ENCODE results near the gene CYTH2.
"Not testable (repeated sequence)": the region's sequence is repeated elsewhere in the genome, so short reads cannot be mapped to it uniquely, and the experiment has no call there.

The CYTH2 gene

GRCh38 chr19:48477698-48478338 is 8.6 kb downstream of the CYTH2 start:
- no peak for DNase-seq (ENCODE audit: low read depth)

DNA sequence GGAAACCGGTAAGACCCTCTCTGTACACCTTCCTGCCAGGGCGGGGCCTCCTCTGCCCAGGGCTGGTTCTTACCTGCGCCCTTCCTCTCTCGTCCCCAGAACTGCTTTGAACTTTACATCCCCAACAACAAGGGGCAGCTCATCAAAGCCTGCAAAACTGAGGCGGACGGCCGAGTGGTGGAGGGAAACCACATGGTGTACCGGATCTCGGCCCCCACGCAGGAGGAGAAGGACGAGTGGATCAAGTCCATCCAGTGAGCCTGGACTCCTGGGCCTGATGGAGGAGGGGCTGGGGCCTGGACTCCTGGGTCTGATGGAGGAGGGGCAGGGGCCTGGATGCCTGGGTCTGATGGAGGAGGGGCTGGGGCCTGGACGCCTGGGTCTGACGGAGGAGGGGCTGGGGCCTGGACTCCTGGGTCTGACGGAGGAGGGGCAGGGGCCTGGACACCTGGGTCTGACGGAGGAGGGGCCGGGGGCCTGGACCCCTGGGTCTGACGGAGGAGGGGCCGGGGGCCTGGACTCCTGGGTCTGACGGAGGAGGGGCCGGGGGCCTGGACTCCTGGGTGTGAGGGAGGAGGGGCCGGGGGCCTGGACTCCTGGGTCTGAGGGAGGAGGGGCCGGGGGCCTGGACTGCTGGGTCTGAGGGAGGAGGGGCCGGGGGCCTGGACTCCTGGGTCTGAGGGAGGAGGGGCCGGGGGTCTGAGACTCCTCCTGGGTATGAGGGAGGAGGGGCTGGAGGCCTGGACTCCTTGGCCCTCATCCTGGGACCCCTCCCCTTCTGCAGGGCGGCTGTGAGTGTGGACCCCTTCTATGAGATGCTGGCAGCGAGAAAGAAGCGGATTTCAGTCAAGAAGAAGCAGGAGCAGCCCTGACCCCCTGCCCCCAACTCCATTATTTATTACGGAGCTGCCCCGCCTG is 9.4 kb downstream of the CYTH2 start:
- DNase-seq (ENCODE audit: low read depth) = no peak

DNA sequence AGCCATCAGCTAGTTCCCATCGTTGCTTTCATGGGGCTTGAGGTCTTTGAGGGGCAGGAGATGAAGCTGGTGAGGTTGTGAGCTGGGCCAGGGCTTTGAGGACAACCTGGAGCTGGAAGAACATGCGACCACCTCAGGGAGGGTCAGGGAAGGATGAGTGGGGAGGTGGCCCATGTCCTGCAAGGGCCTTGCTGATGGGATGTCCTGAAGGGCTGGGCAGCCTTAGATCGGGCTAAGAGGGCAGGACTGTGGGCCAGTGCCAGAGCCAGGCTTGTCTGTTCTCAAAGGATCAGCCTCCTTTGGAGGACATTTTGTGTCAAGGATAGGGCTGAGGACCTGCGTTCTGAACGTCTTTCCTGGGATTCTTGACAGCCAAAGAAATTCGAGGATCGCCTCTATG is 10.5 kb downstream of the CYTH2 start:
- no peak for DNase-seq (ENCODE audit: low read depth)

DNA sequence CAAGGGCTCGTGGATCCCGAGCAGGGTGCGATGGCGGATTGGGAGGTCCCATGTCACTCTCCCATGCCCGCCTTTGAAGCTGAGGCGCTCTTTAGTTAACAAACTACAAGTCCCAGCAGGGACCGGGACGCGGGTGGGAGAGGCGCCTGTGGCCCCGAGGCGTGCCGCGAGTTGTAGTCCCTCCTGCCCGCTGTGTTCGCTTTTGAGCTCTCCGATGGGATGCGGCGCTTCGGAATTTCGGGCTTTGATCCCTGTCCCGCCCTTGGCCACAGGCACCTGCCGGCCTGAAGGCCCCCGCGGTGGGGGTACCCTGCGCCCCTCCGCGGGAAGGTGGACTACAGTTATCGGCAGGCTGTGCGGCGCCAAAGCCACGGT is 11.0 kb downstream of the CYTH2 start:
- DNase-seq (ENCODE audit: low read depth) = no peak

DNA sequence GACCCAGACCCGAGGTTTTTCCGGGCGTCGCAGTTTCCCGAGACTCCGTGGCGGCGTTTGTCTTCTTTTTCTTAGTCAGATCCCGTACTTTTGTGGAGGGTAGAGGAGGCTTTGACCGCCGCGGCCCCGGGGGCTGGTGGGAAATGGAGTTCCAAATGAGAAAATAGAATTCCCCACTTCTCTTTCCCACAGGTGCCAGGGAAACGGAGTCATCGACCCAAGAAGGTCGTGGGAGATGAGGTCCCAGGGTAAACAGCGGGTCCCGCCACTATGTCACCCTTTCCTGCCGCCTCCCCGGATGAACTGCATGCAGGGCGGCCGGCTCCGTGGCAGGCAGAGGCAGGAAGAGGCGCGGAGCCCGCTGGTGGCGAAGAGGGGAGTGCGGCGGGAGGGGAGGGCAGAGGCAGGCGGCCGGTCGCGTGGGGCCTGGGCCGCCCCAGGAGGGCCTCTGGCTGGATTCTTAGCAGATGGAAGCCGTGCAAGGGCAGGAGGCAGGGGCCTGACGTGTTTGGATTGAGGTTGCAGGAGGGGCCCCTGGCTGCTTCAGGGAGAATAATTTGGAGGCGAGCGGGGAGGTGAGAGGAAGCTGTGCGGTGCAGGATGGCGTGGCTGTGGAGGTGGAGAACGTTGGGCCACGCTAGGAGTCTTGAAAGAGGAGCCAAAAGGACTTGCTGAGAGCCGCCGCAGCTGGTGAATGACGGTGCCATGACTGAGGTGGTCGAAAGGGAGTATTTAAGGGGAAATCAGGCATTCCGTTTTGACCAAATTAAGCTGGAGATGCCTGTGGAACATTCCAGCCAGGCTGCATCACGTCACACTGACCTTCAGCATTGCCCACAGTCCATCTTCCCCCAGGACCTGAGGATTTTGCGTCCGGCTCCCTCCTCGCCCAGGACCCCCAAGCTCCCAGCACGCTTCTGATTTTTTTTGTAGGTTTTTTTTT is 11.7 kb downstream of the CYTH2 start:
- DNase-seq (ENCODE audit: low read depth) = peak; percentile 35

- no peak for DNase-seq (ENCODE audit: low read depth)
Measured at GRCh38 chr19:48481846-48482639, 12.9 kb downstream of the CYTH2 start.

GRCh38 chr19:48483301-48483700 is 14.1 kb downstream of the CYTH2 start:
- no peak for DNase-seq (ENCODE audit: low read depth)

DNA sequence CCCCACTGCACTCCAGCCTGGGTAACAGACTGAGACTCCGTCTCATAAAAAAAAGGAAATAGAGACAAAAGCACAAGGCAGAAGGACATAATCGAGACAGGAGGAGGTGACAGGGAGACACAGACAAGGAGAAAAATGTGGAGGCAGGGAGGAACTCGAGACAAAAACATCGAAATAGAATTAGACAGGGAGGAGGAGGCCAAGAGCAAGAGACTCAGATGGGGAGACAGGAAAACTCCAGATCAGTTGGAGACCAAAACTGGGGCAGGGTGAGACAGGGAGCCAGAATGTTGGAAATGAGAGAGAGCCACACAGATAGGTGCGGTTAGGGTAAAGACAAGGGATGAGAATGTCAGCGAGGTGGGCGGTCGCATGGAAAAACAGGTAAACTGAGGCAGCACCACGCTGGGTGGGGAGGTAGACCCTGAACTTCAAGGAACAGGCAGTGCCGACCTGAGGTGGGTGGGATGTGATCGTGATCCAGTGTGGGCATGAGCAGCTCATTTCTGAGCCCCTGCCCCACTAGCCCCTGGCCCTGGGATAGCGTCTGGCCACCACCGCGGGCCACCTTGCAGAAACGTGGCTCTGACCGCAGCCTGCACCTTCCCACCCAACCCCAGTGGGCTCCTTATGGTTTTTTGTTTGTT is 15.2 kb downstream of the CYTH2 start:
- no peak for DNase-seq (ENCODE audit: low read depth)

DNA sequence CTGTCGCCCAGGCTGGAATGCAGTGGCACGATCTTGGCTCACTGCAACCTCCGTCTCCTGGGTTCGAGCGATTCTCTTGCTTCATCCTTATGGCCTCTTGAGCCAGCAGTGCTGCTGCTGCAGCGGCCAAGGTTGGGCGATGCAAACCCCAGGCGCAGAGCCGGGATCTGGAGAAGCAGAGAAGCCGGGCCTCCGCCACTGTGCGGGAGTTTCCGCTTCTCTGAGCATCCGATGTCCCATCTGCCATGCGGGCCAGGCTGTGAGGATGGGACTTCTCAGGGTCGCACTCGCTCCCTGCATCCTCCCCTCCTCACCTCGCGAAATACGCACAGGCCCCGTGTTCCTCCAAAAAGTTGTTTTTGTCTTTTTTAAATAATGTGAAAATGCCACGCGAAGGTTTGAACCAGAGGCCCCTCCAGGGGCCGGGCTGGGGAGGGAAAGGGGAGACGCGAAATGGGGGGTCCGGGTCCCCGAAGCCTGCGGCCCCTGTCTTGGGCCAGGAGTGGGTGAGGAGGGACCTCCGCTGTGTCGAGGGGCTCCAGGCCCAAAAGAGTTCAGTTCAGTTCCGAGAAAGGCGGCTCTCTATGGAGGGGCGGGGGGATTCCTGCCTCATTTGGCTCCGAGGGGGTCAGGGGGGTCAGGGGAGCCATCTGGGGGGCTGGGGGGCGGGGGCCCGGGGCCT is 15.9 kb downstream of the CYTH2 start:
- no peak for DNase-seq (ENCODE audit: low read depth)

DNA sequence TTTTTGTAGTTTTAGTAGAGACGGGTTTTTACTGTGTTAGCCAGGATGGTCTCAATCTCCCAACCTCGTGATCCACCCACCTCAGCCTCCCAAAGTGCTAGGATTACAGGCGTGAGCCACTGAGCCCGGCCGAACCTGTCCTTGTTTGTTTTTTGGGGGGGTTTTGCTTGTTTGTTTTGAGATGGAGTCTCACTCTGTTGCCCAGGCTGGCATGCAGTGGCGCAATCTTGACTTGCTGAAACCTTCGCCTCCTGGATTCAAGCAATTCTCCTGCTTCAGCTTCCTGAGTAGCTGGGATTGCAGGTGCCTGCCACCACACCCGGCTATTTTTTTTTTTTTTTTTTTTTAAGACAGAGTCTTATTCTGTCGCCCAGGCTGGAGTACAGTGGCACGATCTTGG is 17.5 kb downstream of the CYTH2 start:
- DNase-seq (ENCODE audit: low read depth) = not testable (repeated sequence)

DNA sequence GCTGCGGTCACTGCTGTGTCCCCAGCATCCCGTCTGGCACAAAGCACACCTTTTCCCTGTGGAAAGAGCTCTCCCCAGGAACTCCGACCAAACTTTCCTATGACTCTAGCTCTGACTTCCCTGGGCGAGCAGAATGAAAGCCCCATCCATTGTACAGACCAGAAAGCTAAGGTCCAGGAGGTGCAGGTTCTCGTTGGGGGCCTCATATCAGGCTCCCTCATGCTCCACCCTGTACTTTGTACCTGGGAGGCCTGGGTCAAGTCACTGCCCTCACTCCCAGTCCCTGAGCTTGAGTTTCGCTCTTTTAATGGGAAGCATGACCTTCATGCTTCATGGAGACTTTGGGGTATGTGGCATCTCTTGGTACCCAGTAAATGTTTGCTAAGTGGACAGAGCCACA is 18.4 kb downstream of the CYTH2 start:
- no peak for DNase-seq (ENCODE audit: low read depth)

- DNase-seq (ENCODE audit: low read depth) = no peak
Measured at GRCh38 chr19:48487948-48488347, 18.8 kb downstream of the CYTH2 start.

- not testable (repeated sequence) for DNase-seq (ENCODE audit: low read depth)
Measured at GRCh38 chr19:48488478-48488877, 19.3 kb downstream of the CYTH2 start.

- peak; percentile 65 for DNase-seq (ENCODE audit: low read depth)
Measured at GRCh38 chr19:48489608-48490216, 20.5 kb downstream of the CYTH2 start.

DNA sequence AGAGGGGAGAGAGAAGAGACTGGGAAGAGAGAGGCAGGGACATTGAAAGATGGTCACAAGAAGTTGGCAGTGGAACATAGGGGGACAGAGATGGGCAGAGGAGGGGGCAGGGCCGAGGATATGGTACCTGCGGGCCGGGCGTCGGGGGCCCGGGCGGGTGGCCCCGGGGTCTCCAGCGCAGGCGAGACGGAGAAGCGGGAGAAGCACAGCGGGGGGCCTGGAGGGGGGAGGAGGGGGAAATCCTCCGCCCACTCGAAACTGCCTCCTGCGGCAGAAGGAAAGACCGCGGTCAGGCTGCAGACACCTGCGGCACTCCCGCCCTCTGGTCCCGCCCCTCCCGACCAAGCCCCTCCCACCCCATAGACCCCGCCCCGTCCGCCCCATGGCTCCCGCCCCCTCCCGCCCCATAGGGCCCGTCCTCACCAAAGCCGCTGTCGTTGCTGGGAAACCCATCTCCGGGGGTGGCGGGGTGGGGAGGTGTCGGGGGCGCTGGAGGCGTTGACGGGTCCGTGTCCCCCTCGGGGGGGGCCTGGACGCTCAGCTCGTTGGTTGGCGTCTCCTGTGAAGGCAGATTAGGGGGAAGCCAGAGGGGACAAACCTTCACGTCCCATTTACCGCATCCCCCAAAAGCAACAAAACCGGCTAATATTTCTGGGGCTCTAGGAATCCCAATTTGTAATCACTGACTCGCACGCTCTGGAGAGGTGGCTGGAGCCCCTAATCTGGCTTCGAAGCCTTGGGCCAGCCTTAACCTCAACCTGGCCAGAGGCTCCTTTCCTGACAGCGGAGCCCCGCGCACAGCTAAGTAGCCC is 22.0 kb downstream of the CYTH2 start:
- peak; percentile 43 for DNase-seq (ENCODE audit: low read depth)

DNA sequence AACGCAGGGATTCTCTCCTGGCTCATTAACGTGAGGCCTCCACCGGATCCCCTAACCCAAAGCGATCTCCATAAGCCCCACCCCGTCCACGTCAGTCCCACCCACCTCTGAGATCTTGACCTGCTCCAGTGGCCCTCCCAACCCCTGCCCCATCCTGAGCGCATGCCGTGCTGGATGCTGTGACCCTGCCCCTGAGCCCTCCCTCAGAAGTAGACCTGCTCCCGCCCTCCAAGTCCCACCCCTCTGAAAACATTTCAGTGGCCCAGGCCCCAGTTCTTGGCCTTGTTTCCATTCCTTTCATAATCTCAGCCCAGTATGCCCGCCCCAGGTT is 22.6 kb downstream of the CYTH2 start:
- no peak for DNase-seq (ENCODE audit: low read depth)

GRCh38 chr19:48492925-48493717 is 24.0 kb downstream of the CYTH2 start:
- DNase-seq (ENCODE audit: low read depth) = peak; percentile 66

- DNase-seq (ENCODE audit: low read depth) = no peak
Measured at GRCh38 chr19:48493718-48494401, 24.7 kb downstream of the CYTH2 start.
